ENCODE results near the gene ANKHD1. TPM values are rescaled to one million over a fixed set of nuclear protein-coding genes. Genes with fewer than 3 reads are reported as not detected.

ANKHD1 gene
- total and polyA plus RNA-seq, 8 donors = 104 to 148 (median 136) TPM

DNA sequence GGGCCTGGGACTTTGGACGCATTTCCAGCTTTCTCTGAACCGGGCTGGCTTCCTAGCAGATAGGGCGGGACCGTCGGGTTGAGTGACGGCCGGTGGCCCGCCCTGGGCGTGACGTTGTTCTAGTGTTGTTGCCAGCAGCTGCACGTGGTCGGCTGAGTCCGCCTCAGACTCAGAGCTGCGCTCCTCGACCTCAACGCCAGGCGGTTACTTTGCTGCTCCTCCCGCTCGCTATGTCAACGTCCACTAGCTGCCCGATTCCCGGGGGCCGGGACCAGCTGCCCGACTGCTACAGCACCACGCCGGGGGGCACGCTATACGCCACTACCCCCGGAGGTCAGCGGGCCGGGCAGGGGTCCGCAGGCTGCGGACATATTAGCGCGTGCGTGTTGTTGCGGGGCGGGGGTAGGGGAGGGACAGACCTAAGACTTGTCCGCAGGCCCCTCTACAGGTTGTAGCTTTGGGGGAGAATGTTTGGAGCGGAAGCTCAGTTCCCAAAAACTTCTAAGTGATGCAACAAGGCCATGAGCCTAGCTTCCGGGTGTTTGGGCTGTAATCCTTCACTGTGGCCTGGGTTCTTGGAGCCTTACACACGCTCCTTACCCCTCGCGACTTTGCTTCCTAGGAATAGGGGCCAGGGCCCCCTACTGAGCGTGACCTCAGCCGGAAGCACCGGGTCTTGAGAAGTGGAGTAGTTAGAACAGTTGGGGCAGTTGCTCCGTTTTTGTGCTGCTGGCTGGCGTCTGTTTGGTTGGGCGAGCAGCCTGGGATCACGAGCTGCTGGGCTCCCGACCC lies 146.1 kb downstream of the ANKHD1 start, which contains the start of gene EIF4EBP3:
TSS of gene EIF4EBP3 (plus strand) at position 155 of the 792 bp plus-strand sequence. CDS start at position 231, 76 bp downstream.
- no peaks in the 10 kb centered on the region for H3K9me3 ChIP-seq
- H3K4me1 ChIP-seq = peaks cover 31 to 47% of the 10 kb centered on the region in 2 donors
- ATAC-seq = peak; percentile 96
- TF ChIP-seq, protein P1, sequence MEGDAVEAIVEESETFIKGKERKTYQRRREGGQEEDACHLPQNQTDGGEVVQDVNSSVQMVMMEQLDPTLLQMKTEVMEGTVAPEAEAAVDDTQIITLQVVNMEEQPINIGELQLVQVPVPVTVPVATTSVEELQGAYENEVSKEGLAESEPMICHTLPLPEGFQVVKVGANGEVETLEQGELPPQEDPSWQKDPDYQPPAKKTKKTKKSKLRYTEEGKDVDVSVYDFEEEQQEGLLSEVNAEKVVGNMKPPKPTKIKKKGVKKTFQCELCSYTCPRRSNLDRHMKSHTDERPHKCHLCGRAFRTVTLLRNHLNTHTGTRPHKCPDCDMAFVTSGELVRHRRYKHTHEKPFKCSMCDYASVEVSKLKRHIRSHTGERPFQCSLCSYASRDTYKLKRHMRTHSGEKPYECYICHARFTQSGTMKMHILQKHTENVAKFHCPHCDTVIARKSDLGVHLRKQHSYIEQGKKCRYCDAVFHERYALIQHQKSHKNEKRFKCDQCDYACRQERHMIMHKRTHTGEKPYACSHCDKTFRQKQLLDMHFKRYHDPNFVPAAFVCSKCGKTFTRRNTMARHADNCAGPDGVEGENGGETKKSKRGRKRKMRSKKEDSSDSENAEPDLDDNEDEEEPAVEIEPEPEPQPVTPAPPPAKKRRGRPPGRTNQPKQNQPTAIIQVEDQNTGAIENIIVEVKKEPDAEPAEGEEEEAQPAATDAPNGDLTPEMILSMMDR (IDR thresholded peaks at IDR 0.05) = peak; percentile 40 to 82
- H3K27me3 ChIP-seq = no peaks in the 10 kb centered on the region
- DNase-seq = peak; percentile 97 to 98 (median 98)
- intact Hi-C loops (cut with DNase I) = no loop called here
- peak within 1 kb of the TSS; percentile 36 to 47 for H3K4me3 ChIP-seq
- peaks cover 0 to 67% of the 10 kb centered on the region in 2 donors for H3K36me3 ChIP-seq
- H3K27ac ChIP-seq = peak within 1 kb of the TSS; percentile 93 to 95

DNA sequence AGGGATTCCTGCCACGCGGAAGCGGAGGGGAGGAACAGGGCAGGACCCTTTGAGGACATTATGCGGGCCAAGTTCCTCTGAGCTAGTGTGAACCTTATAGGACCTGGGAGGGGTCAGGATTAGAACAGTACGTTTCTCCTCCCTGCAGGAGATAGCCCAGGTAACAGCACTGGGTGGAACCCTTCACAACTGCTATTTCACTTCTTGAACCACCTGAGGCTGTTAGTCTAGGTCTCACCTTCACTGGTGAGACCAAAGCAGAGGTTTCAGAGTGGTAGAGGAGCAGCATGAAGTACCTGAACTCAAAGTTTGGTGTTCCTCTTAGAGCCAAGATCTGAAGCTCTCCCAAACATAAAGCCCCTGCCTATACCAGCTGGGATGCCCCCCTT lies 146.7 kb downstream of the ANKHD1 start:
- TF ChIP-seq, protein P1 (IDR thresholded peaks at IDR 0.05) = no peak
- H3K4me1 ChIP-seq = peaks cover 31 to 53% of the 10 kb centered on the region in 2 donors
- no peaks in the 10 kb centered on the region for H3K9me3 ChIP-seq
- peak; percentile 58 for ATAC-seq
- intact Hi-C loops (cut with DNase I) = no loop called here
- peak overlapping the region; percentile 36 to 47 for H3K4me3 ChIP-seq
- no peaks in the 10 kb centered on the region for H3K27me3 ChIP-seq
- peak overlapping the region; percentile 93 to 95 for H3K27ac ChIP-seq
- DNase-seq = no peak
- peaks cover 0 to 65% of the 10 kb centered on the region in 2 donors for H3K36me3 ChIP-seq

DNA sequence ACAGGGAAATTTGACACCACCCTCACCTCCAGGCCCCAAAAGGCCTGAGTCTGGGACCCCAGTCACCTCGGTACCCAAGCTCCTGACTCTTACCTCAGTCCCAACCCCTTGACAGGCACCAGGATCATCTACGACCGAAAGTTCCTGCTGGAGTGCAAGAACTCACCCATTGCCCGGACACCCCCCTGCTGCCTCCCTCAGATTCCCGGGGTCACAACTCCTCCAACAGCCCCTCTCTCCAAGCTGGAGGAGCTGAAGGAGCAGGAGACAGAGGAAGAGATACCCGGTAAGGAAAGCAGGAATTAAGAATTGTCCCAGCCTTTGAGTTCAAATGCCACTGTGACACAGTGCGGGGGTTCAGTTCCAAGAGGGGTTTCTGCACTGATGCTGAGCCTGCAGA lies 147.2 kb downstream of the ANKHD1 start:
- H3K4me1 ChIP-seq = peaks cover 31 to 58% of the 10 kb centered on the region in 2 donors
- peaks cover 0 to 63% of the 10 kb centered on the region in 2 donors for H3K36me3 ChIP-seq
- intact Hi-C loops (cut with DNase I) = no loop called here
- no peaks in the 10 kb centered on the region for H3K27me3 ChIP-seq
- H3K27ac ChIP-seq = peak overlapping the region; percentile 93 to 95
- no peak for ATAC-seq
- DNase-seq = no peak
- no peaks in the 10 kb centered on the region for H3K9me3 ChIP-seq
- H3K4me3 ChIP-seq = no peak overlapping the region
- TF ChIP-seq, protein P1 (IDR thresholded peaks at IDR 0.05) = no peak

DNA sequence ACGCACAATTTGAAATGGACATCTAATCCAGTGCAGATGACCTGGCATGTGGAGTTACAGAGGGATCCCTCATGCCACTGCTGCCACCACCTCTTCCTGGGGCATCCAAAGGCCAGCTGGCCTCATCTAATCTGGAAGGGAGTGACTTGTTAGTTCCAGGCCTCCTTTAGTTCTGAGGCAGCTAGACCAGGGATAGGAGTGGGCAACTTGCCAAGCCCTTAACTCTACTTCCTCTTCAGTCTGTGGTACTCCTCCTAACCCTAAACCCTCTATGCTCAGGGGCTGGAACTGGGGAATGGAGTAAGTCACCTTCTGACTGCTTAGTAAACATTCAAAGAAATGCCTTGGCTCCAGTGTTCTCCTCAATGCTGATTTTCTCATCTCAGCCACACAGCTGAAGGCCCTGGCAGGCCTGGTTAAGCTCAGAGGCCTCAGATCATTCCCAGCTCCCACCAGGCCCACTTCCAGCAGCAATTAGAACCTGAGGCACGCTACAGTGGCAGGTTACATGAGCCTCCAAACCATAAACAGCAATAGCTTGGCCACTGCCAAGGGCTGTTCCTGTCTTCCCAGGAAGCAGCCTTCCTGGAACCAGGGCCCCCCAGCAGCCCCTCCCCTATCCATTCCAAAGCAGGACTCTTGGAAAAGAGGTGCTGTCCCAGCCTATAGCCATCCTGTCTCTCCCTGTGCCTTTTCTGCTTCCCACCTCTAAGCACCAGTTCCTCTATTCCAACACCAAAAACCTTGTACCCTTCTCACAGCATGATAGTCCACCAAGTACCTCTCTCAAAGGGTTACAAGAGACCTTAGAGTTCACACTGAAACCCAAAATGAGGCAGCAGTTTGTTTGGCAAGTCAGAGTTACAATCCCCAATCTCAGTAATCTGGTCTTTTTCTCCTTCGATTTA lies 147.9 kb downstream of the ANKHD1 start:
- H3K27ac ChIP-seq = peak overlapping the region; percentile 93 to 95
- H3K4me3 ChIP-seq = no peak overlapping the region
- ATAC-seq (peak; percentile 21), DNase-seq (peak in 1 of 4 donors; percentile 70)
- peaks cover 31 to 65% of the 10 kb centered on the region in 2 donors for H3K4me1 ChIP-seq
- TF ChIP-seq, protein P1 (IDR thresholded peaks at IDR 0.05) = no peak
- intact Hi-C loops (cut with DNase I) = no loop called here
- no peaks in the 10 kb centered on the region for H3K9me3 ChIP-seq
- H3K36me3 ChIP-seq = peaks cover 0 to 56% of the 10 kb centered on the region in 2 donors
- H3K27me3 ChIP-seq = no peaks in the 10 kb centered on the region

Measured in left lung (tissue), 10 donors.